Uterus (tissue), 4 donors: ENCODE measurements around the gene USP47. TPM values are rescaled to one million over a fixed set of nuclear protein-coding genes. Genes with fewer than 3 reads are reported as not detected.

Experiments
- DNase-seq, 2 donors: peaks; one replicate each; pipeline ENCODE4 v3.0.0-alpha.2; 2019 to 2020
- H3K27ac ChIP-seq, 2 donors: fragments of 200-600 bp; sonication (generic); 1 replicate in 1 of 2; 2 replicates in 1 of 2; pipeline ENCODE4 v1.5.1; 2016 to 2018
- H3K27me3 ChIP-seq, 2 donors: fragments of 200-600 bp; sonication (generic); one replicate each; pipeline ENCODE4 v1.5.1; 2018 to 2019; ENCODE audit warnings: control low read depth in 1 of 2
- H3K36me3 ChIP-seq, 2 donors: fragments of 200-600 bp; sonication (generic); one replicate each; pipeline ENCODE4 v1.5.1; 2019; ENCODE audit warnings: control low read depth in 1 of 2
- H3K4me1 ChIP-seq, 2 donors: fragments of 200-600 bp; sonication (generic); one replicate each; pipeline ENCODE4 v1.5.1; 2018 to 2019; ENCODE audit warnings: control low read depth in 1 of 2
- H3K4me3 ChIP-seq, 2 donors: fragments of 200-600 bp; sonication (generic); 1 replicate in 1 of 2; 2 replicates in 1 of 2; pipeline ENCODE4 v1.5.1; 2018 to 2019; ENCODE audit warnings: mild to moderate bottlenecking in 1 of 2
- H3K9me3 ChIP-seq, 2 donors: fragments of 200-600 bp; sonication (generic); one replicate each; pipeline ENCODE4 v1.5.1; 2019; ENCODE audit warnings: control low read depth in 1 of 2
- POLR2A ChIP-seq, 2 donors: fragments of 450-650 bp; IDR thresholded peaks; one replicate each; pipeline ENCODE4 v1.6.1; 2016; ENCODE audit warnings: antibody characterized with exemption in 2 of 2, mild to moderate bottlenecking in 1 of 2, moderate library complexity in 1 of 2
- intact Hi-C: fragments of 100-400 bp; cut with DNase I; formaldehyde crosslinking; loops from one replicate; pipeline ENCODE4 v1.15.1; 2023; ENCODE audit warnings: low total_unique reads
- total RNA-seq, 4 donors: library from RNA; depleted of rRNA in 3 of 4; stranded (reverse); fragments of >200 nt in 3 of 4; gene quantifications; one replicate each; pipeline versions ENCODE4 v1.1.0 to v1.2.4, GENCODE V29; 2014 to 2023
- TF ChIP-seq, protein P1 (sequence below), 4 experiments: fragments of 200-600 bp in 2 of 4; fragments of 450-650 bp in 2 of 4; sonication (generic) in 2 of 4; IDR thresholded peaks; one replicate each; pipeline ENCODE4 v1.5.1; 2016 to 2019; ENCODE audit warnings: antibody characterized with exemption in 4 of 4, mild to moderate bottlenecking in 2 of 4, moderate library complexity in 1 of 4
- donor health status: DM: yes; HTN: yes; CAD: no.

The USP47 gene
- total RNA-seq, 4 donors from 2014 or later = 83.4 to 247 (median 146) TPM

GRCh38 chr11:11866203-11866602, 24.4 kb downstream of the USP47 start:
- Histone ChIP-seq H3K27ac (no peak overlapping the region), H3K4me3 (no peak overlapping the region), H3K36me3 (no peaks in the 10 kb centered on the region), H3K9me3 (peaks cover 0 to 11% of the 10 kb centered on the region in 2 donors), H3K4me1 (peaks cover 0 to 5% of the 10 kb centered on the region in 2 donors), H3K27me3 (no peaks in the 10 kb centered on the region)
- intact Hi-C loops = no loop called here
- TF ChIP-seq POLR2A (IDR thresholded peaks at IDR 0.05) = no peak
- TF ChIP-seq, protein P1, sequence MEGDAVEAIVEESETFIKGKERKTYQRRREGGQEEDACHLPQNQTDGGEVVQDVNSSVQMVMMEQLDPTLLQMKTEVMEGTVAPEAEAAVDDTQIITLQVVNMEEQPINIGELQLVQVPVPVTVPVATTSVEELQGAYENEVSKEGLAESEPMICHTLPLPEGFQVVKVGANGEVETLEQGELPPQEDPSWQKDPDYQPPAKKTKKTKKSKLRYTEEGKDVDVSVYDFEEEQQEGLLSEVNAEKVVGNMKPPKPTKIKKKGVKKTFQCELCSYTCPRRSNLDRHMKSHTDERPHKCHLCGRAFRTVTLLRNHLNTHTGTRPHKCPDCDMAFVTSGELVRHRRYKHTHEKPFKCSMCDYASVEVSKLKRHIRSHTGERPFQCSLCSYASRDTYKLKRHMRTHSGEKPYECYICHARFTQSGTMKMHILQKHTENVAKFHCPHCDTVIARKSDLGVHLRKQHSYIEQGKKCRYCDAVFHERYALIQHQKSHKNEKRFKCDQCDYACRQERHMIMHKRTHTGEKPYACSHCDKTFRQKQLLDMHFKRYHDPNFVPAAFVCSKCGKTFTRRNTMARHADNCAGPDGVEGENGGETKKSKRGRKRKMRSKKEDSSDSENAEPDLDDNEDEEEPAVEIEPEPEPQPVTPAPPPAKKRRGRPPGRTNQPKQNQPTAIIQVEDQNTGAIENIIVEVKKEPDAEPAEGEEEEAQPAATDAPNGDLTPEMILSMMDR (IDR thresholded peaks at IDR 0.05) = no peak
- no peak for DNase-seq

GRCh38 chr11:11867720-11868119, 25.9 kb downstream of the USP47 start:
- intact Hi-C loops = no loop called here
- no peaks in the 10 kb centered on the region for H3K36me3 ChIP-seq
- no peak overlapping the region for H3K27ac ChIP-seq
- DNase-seq = no peak
- peaks cover 0 to 5% of the 10 kb centered on the region in 2 donors for H3K4me1 ChIP-seq
- no peak overlapping the region for H3K4me3 ChIP-seq
- peaks cover 0 to 11% of the 10 kb centered on the region in 2 donors for H3K9me3 ChIP-seq
- H3K27me3 ChIP-seq = no peaks in the 10 kb centered on the region
- no peak for TF ChIP-seq POLR2A (IDR thresholded peaks at IDR 0.05)
- TF ChIP-seq, protein P1 (IDR thresholded peaks at IDR 0.05) = no peak

DNA sequence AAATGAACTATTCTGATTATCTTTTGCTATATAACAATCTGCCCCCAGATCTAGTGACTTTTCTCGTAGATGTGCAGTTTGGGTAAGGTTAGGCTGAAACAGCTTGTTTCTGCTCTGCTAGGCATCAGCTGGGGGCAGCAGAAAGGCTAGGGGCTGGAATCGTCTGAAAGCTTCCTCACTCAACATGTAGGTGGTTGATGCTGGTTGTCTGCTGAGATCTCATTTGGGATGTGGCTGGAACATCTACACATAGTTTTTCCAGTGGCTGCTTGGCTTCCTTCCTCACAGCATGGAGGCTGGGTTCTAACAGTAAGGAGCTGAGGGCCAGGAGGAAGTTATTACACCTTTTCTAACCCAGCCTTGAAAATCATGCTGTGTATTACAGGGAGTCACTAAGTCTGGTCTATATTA, 30.2 kb downstream of the USP47 start:
- no peak for TF ChIP-seq POLR2A (IDR thresholded peaks at IDR 0.05)
- TF ChIP-seq, protein P1 (IDR thresholded peaks at IDR 0.05) = no peak
- no peak for DNase-seq
- no peaks in the 10 kb centered on the region for H3K4me1 ChIP-seq
- H3K36me3 ChIP-seq = no peaks in the 10 kb centered on the region
- H3K9me3 ChIP-seq = peaks cover 0 to 7% of the 10 kb centered on the region in 2 donors
- no peak overlapping the region for H3K27ac ChIP-seq
- no peaks in the 10 kb centered on the region for H3K27me3 ChIP-seq
- intact Hi-C loops = no loop called here
- no peak overlapping the region for H3K4me3 ChIP-seq

DNA sequence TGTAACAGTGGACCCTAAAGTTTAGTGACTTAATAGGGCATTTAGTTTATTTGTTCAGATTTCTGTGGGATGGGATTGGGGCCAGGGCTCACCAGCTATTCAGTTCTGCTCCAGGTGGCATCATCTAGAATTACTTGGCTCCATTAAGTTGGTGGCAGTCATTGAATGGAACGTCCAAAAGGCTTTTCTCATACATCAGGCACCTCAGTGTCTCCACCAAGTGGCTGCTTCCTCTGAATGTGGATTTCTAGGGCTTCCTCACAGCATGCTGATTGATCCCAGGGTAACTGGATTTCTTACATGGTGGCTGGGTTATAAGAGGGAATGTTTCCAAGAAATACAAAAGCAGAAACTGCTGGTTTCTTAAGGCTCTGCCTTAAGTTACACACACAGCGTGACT, 34.7 kb downstream of the USP47 start:
- TF ChIP-seq, protein P1 (IDR thresholded peaks at IDR 0.05) = no peak
- TF ChIP-seq POLR2A (IDR thresholded peaks at IDR 0.05) = no peak
- Histone ChIP-seq H3K27me3 (no peaks in the 10 kb centered on the region), H3K36me3 (no peaks in the 10 kb centered on the region), H3K4me1 (no peaks in the 10 kb centered on the region), H3K4me3 (no peak overlapping the region), H3K9me3 (no peaks in the 10 kb centered on the region), H3K27ac (no peak overlapping the region)
- DNase-seq = no peak
- intact Hi-C loops = no loop called here

- DNase-seq = no peak
- H3K4me3 ChIP-seq = no peak overlapping the region
- H3K27ac ChIP-seq = no peak overlapping the region
- no peaks in the 10 kb centered on the region for H3K36me3 ChIP-seq
- TF ChIP-seq, protein P1 (IDR thresholded peaks at IDR 0.05) = no peak
- TF ChIP-seq POLR2A (IDR thresholded peaks at IDR 0.05) = no peak
- intact Hi-C loops = no loop called here
- no peaks in the 10 kb centered on the region for H3K4me1 ChIP-seq
- no peaks in the 10 kb centered on the region for H3K9me3 ChIP-seq
- no peaks in the 10 kb centered on the region for H3K27me3 ChIP-seq
Observed at GRCh38 chr11:11880179-11880578, 38.4 kb downstream of the USP47 start.
